Ovary (tissue), 9 donors: Measurements from ENCODE around the gene CAPZB. TPM values are rescaled to one million over a fixed set of nuclear protein-coding genes. Genes with fewer than 3 reads are reported as not detected.

Source experiments
- DNase-seq, 5 donors: peaks; one replicate each; pipeline ENCODE4 v3.0.0-alpha.2; 2019 to 2020
- H3K27ac ChIP-seq, 2 donors: fragments of 200-600 bp; one replicate each; pipeline versions ENCODE4 v1.5.1 to v1.8.0; 2019 to 2022
- H3K27me3 ChIP-seq: fragments of 200-600 bp; one replicate; pipeline ENCODE4 v1.8.0; 2022
- H3K36me3 ChIP-seq: fragments of 200-600 bp; sonication (generic); one replicate; pipeline ENCODE4 v1.5.1; 2019
- H3K4me1 ChIP-seq: one replicate; pipeline ENCODE4 v1.8.1; 2013; ENCODE audit warnings: mild to moderate bottlenecking, moderate library complexity; ENCODE audit not compliant: insufficient read depth
- H3K4me3 ChIP-seq: fragments of 200-600 bp; sonication (generic); one replicate; pipeline ENCODE4 v1.5.1; 2017
- H3K9me3 ChIP-seq, 2 donors: fragments of 200-600 bp in 1 of 2; sonication (generic) in 1 of 2; one replicate each; pipeline versions ENCODE4 v1.5.1 to v1.8.1; 2013 to 2019; ENCODE audit warnings: mild to moderate bottlenecking in 1 of 2, moderate library complexity in 1 of 2
- CTCF ChIP-seq, 3 donors: fragments of 450-650 bp in 2 of 3; fragments of 200-600 bp in 1 of 3; IDR thresholded peaks; one replicate each; pipeline versions ENCODE4 v1.5.1 to v1.8.0; 2016 to 2022; ENCODE audit warnings: antibody characterized with exemption in 3 of 3, mild to moderate bottlenecking in 1 of 3
- EP300 ChIP-seq: sonication (generic); formaldehyde crosslinking; IDR thresholded peaks from one replicate; pipeline ENCODE4 v1.6.1; 2017; ENCODE audit warnings: antibody characterized with exemption
- POLR2A ChIP-seq: fragments of 450-650 bp; IDR thresholded peaks from one replicate; pipeline ENCODE4 v1.6.1; 2017; ENCODE audit warnings: antibody characterized with exemption, mild to moderate bottlenecking, moderate library complexity
- WGBS, 3 donors: extraction: QIAGEN DNeasy Blood & Tissue Kit in 1 of 3; methylation state at CpG; one replicate each; pipeline versions ENCODE4 v1.1.5 to v1.1.7; 2013 to 2017; 5-methylcytosine and 5-hydroxymethylcytosine counted together
- intact Hi-C, 4 donors: fragments of 100-400 bp; cut with DNase I; formaldehyde crosslinking; loops; one replicate each; pipeline versions ENCODE4 v1.11.0 to v1.15.1; 2022 to 2023
- polyA plus RNA-seq, 2 donors: library from polyadenylated mRNA; stranded (reverse); fragments of 200-250 nt in 1 of 2; fragments of 350-450 nt in 1 of 2; fragmentation: Illumina TruSeq in 1 of 2; extraction: RNeasy Lipid Tissue Mini Kit (QIAGEN cat#74804) in 1 of 2; gene quantifications; one replicate each; pipeline ENCODE4 v1.2.3, GENCODE V29; 2013 to 2014
- total RNA-seq, 7 donors: library from RNA; depleted of rRNA in 2 of 7; stranded (reverse); fragments of >200 nt in 2 of 7; fragmentation: NEBNext Ultra II Directional in 3 of 7; extraction: Animal tissue kit (Norgen Biotek cat#: 25700) in 3 of 7; gene quantifications; one replicate each; pipeline versions ENCODE4 v1.1.0 to v1.2.4, GENCODE V29; 2016 to 2023
- donor health status: DM: no; HTN: no; CAD: no; lungs with moderate emphysema.
- donor health status: DM: no; HTN: no; CAD: no.
- donor health status: Bipolar disorder and iron deficiency.
- donor health status: DM: yes; HTN: yes; CAD: no.
- donor health status: DM: no; HTN: no; CAD: no.
- donor health status: DM: yes; HTN: yes; CAD: no.

CAPZB gene
- total and polyA plus RNA-seq, 9 donors = 85.0 to 391 (median 258) TPM

DNA sequence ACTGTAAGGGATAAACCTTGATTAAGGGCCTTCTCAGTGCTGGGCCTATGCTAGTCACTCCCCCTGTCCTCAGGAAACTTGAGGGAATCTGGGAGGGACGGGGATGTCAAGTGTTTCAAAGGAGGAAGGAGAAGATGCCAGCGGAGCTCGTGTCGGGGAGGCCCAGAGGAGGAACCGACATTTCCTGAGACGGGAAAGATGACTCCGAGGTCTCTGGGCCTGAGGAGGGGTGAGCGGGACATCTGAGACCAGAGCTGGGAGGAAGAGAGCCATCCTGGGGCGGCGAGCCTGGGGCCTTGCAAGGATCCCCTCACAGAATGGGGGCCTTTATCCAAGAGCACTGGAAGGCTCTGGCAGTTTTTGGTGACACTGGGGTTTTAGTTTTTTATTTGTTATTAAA, 162.9 kb downstream of the CAPZB start:
- no peak overlapping the region for H3K4me3 ChIP-seq
- H3K27ac ChIP-seq = no peak overlapping the region
- no peaks in the 10 kb centered on the region for H3K4me1 ChIP-seq
- peak in 1 of 5 donors; percentile 14 for DNase-seq
- TF ChIP-seq CTCF (IDR thresholded peaks at IDR 0.05) (no peak), EP300 (no peak), POLR2A (no peak)
- no peaks in the 10 kb centered on the region for H3K27me3 ChIP-seq
- 67 to 78% (median 74%) methylated on average over 10 of the region's 10 CpGs for WGBS, 3 donors
- intact Hi-C loops = no loop called here
- H3K9me3 ChIP-seq = no peaks in the 10 kb centered on the region
- no peaks in the 10 kb centered on the region for H3K36me3 ChIP-seq

DNA sequence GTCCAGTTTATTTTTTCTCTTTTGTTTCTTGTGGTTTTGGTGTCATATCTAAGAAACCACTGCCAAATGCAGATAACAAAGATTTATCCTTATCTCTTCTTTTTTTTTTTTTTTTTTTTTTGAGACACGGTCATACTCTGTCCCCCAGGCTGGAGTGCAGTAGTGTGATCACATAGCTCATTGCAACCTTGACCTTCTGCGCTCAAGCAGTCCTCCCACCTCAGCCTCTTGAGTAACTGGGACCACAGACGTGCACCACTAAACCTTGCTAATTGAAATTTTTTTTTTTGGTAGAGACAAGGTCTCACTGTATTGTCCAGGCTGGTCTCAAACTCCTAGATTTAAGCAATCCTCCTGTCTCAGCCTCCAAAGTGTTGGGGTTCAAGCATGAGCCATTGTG, 164.3 kb downstream of the CAPZB start:
- Histone ChIP-seq H3K27me3 (no peaks in the 10 kb centered on the region), H3K4me3 (no peak overlapping the region), H3K36me3 (no peaks in the 10 kb centered on the region), H3K27ac (no peak overlapping the region), H3K9me3 (no peaks in the 10 kb centered on the region), H3K4me1 (no peaks in the 10 kb centered on the region)
- 77 to 79% (median 78%) methylated on average over 3 of the region's 3 CpGs for WGBS, 3 donors
- DNase-seq = no peak
- TF ChIP-seq CTCF (IDR thresholded peaks at IDR 0.05) (no peak), POLR2A (no peak), EP300 (no peak)
- intact Hi-C loops = no loop called here

GRCh38 chr1:19319196-19319595, 166.1 kb downstream of the CAPZB start:
- 87 to 91% (median 91%) methylated on average over 3 of the region's 3 CpGs for WGBS, 3 donors
- Histone ChIP-seq H3K27me3 (no peaks in the 10 kb centered on the region), H3K4me1 (no peaks in the 10 kb centered on the region), H3K9me3 (no peaks in the 10 kb centered on the region), H3K4me3 (no peak overlapping the region), H3K27ac (no peak overlapping the region), H3K36me3 (no peaks in the 10 kb centered on the region)
- intact Hi-C loops = no loop called here
- no peak for DNase-seq
- TF ChIP-seq CTCF (IDR thresholded peaks at IDR 0.05) = no peak
- TF ChIP-seq POLR2A = no peak
- no peak for TF ChIP-seq EP300

DNA sequence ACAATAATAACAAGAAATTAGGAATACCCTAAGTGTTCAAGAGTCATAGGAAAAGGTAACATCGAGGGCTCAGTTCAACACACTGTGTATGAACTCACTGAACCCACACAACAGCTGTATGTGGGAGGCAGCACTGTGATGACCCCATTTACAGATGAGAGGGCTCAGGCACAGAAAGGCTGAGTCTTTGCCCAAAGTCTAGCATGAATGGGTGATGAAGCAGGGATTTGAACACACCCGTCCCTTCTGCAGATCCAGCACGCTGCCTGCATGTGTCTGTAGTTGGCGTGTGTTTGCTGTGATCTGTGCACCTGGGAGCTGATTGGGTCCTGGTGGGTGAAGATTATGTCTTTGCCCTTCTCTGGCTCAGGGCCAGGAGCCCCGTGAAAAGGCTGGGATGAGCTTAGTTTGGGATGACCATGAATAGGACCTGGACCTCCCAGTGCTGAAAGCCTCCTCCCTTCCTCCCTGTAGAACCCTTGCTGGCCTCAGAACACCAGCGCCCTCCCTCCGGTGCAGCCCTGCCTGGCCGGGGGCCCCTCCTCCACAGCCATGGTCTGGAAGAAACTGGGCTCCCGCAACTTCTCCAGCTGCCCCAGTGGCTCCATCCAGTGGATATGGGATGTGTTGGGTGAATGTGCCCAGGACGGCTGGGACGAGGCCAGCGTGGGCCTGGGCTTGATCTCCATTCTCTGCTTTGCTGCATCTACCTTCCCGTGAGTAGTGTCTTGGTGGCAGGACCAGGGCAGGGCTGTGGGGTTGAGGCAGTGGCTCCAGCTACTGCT, 168.0 kb downstream of the CAPZB start:
- H3K4me3 ChIP-seq = no peak overlapping the region
- H3K9me3 ChIP-seq = no peaks in the 10 kb centered on the region
- peak in 1 of 5 donors; percentile 33 for DNase-seq
- H3K4me1 ChIP-seq = peaks cover 5% of the 10 kb centered on the region
- TF ChIP-seq EP300 (no peak), POLR2A (no peak), CTCF (IDR thresholded peaks at IDR 0.05) (no peak)
- no peak overlapping the region for H3K27ac ChIP-seq
- WGBS, 3 donors = 63 to 68% (median 65%) methylated on average over 13 of the region's 13 CpGs
- no peaks in the 10 kb centered on the region for H3K36me3 ChIP-seq
- intact Hi-C loops = no loop called here
- H3K27me3 ChIP-seq = no peaks in the 10 kb centered on the region
